Motor neuron (in vitro differentiated cells): Measurements from ENCODE around the gene PTGER4. TPM values are rescaled to one million over a fixed set of nuclear protein-coding genes. Genes with fewer than 3 reads are reported as not detected.
A peak's percentile ranks its signal among the peaks of the same experiment; 100 is the strongest.

Experiments
- ATAC-seq, 8 experiments: fragments of 200-7000 bp; cut with Tn5 transposase; replicated peaks in 6 of 8; 2 replicates each; pipeline ENCODE4 v1.8.0; 2021; ENCODE audit warnings: mild to moderate bottlenecking in 8 of 8, moderate library complexity in 8 of 8
- H3K27ac ChIP-seq, 2 donors: fragments of 250-450 bp; sonication (Bioruptor Pico); 2 replicates each; pipeline ENCODE4 v1.9.0; 2021; ENCODE audit warnings: antibody characterized with exemption in 2 of 2, mild to moderate bottlenecking in 2 of 2, moderate library complexity in 1 of 2
- H3K4me1 ChIP-seq, 2 donors: fragments of 250-450 bp; sonication (Bioruptor Pico); replicated peaks in 1 of 2; 2 replicates each; pipeline ENCODE4 v1.6.1; 2021; ENCODE audit warnings: antibody characterized with exemption in 2 of 2, mild to moderate bottlenecking in 2 of 2, moderate library complexity in 1 of 2
- H3K4me3 ChIP-seq, 5 donors: fragments of 250-450 bp; sonication (Bioruptor Pico); 2 replicates each; pipeline ENCODE4 v1.9.0; 2021; ENCODE audit warnings: antibody characterized with exemption in 5 of 5, mild to moderate bottlenecking in 5 of 5, moderate library complexity in 4 of 5
- WGBS, 10 experiments: fragments of 450-650 bp; shearing (Covaris generic); methylation state at CpG; one replicate each; pipeline ENCODE4 v1.0.0; 2022; 5-methylcytosine and 5-hydroxymethylcytosine counted together
- in situ Hi-C, 9 experiments: fragments of 400-800 bp; cut with MboI; loops; one replicate each; pipeline ENCODE4 v1.15.0; 2021; ENCODE audit warnings: low sequenced_read_pairs in 9 of 9, low pct_unique_long_range_greater_than_20kb in 2 of 9; ENCODE audit not compliant: unreplicated experiment in 9 of 9
- total RNA-seq, 8 experiments: library from RNA; unstranded; fragments of 300-600 nt; gene quantifications; 2 replicates each; pipeline versions ENCODE4 v1.2.3 to v1.2.4, GENCODE V29; 2022

The PTGER4 gene
- total RNA-seq, 8 experiments from 2014 or later, result 0.32 to 21.2 (median 3.6) TPM

DNA sequence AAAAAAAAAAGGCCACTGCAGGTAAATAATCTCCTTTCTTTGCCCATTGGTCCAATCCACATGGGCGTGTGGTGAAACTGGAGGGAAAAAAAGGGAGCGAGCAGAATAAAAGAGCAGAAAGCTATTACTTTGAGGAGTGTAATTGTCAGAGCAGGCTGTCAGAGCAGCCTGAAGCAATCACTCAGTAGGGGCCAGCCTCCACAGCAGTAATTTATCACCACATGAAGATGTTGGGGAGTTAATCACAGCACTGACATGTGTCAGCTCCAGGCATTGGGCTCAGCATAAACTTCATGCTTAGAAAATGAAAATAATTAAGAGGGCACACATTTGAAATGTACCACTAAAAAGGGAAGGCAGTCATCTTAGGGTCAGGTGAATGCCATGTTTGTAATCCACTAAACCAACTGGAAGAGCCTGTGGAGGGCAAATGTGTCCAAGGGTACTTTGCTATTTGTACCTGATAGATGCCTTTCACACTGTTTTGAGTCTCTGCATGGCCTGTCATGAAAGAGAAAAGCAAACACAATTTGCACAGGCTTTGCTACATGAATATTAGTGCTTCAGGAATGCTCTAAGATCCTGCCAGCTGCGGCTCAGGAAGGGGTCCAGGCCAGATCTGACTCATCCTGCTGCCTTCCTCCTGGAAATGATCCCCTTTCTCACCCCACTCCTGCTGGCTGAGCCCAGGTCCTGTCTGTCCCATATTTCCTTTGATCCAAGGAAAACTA, 2.9 kb upstream of the PTGER4 start:
- Histone ChIP-seq H3K27ac (no peak overlapping the region), H3K4me1 (peaks cover 5 to 7% of the 10 kb centered on the region in 2 donors), H3K4me3 (no peak overlapping the region)
- in situ Hi-C loops, result loop anchor here in 6 of 9 experiments (25.0 kb wide), 5 partner anchors 289 to 1089 kb away; no protein-coding TSS in a partner anchor
- 0 to 71% (median 40%) methylated on average over 1 to 3 of the region's 3 CpGs; no CpG with 5 or more reads in 3 of the 10 experiments for WGBS, 10 experiments
- ATAC-seq, result peak in 3 of 8 experiments; percentile 7 to 33 (median 10)

DNA sequence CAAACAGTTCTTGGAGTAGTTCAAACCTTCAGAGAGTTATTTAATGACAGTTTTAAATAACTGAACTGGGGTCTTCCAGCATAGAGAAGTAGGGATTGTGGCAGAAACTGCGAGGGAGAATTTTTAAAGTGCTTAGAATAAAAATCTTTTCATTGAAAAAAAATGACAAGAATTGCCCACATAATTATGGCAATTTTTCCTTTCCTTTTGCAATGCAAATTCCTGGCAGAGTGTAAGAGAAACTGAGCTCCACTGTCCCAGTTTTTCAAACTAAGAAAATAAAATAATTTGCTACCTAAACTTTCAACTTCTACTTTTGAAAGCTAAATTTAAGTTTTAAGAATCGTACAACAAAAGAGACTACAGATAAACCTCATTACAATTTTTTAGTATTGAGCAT, 2.3 kb upstream of the PTGER4 start:
- no peak overlapping the region for H3K27ac ChIP-seq
- WGBS, 10 experiments, result 4 to 82% (median 58%) methylated on average over 1 to 2 of the region's 2 CpGs
- in situ Hi-C loops, result loop anchor here in 6 of 9 experiments (25.0 kb wide), 5 partner anchors 290 to 1090 kb away; no protein-coding TSS in a partner anchor

DNA sequence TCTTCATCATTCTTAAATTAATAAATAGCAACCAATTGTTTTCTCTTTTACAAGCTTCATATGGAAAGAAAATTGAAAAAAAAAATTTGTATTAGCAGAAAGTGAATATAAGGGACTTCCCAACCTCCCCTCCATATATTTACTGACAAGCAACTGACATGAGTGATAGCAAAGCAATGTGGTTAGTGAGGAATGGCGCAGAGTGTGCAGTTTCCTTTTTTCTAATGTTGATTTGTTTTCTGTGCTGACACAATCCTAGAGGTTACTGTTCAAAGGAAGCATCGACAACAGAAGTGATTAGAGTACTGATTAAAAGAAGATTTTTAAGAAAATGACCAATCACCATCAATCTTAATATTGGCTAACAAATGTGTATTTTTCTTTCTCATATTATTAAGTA, 1.7 kb upstream of the PTGER4 start:
- H3K4me1 ChIP-seq, result peaks cover 5 to 7% of the 10 kb centered on the region in 2 donors
- H3K4me3 ChIP-seq, result no peak overlapping the region
- 30 to 75% (median 63%) methylated on average over 1 to 2 of the region's 2 CpGs; no CpG with 5 or more reads in 3 of the 10 experiments for WGBS, 10 experiments
- in situ Hi-C loops, result loop anchor here in 6 of 9 experiments (25.0 kb wide), 5 partner anchors 291 to 1091 kb away; no protein-coding TSS in a partner anchor
- no peak for ATAC-seq
- H3K27ac ChIP-seq, result no peak overlapping the region

More for the DNA sequence above, 2.3 kb upstream of the PTGER4 start:
- Histone ChIP-seq H3K4me3 (no peak overlapping the region), H3K4me1 (peaks cover 5 to 7% of the 10 kb centered on the region in 2 donors)
- no peak for ATAC-seq

DNA sequence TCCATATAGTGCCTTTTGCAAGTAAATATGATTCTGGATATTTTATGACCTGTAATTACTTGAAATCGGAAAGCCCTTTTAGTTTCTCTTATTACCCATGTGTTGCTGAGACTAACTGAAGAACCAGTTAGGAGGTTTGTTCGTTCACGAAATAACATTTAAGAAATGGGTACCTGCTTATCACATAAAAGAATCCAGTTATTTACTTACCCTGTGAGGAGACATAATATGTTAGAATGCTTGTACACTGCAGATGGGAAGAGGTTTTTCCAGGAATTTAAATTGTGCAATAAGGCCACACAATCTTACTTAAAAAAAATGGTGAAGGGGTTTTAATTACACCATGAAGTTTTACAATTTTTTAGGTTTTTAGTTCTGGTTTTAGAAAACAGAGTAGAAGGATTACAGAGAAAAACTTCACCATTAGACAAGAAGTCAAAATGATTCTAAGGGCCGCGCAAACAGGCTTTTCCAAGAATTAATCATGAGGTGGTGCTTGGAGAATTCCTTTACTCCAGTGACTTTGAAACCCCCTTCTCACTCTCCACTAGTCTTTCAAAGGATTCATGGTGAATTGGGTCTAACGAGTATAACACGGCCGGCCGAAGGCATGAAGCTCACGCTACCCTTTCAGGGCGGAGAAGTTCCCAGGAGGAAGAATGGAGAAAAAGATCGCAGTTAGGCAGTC, 1.1 kb upstream of the PTGER4 start:
- ATAC-seq, result no peak
- in situ Hi-C loops, result loop anchor here in 6 of 9 experiments (25.0 kb wide), 5 partner anchors 291 to 1091 kb away; no protein-coding TSS in a partner anchor
- no peak overlapping the region for H3K27ac ChIP-seq
- peak overlapping the region; percentile 40 to 57 (median 46) for H3K4me3 ChIP-seq
- H3K4me1 ChIP-seq, result peaks cover 5 to 7% of the 10 kb centered on the region in 2 donors
- WGBS, 10 experiments, result 3 to 87% (median 26%) methylated on average over 3 to 12 of the region's 12 CpGs

DNA sequence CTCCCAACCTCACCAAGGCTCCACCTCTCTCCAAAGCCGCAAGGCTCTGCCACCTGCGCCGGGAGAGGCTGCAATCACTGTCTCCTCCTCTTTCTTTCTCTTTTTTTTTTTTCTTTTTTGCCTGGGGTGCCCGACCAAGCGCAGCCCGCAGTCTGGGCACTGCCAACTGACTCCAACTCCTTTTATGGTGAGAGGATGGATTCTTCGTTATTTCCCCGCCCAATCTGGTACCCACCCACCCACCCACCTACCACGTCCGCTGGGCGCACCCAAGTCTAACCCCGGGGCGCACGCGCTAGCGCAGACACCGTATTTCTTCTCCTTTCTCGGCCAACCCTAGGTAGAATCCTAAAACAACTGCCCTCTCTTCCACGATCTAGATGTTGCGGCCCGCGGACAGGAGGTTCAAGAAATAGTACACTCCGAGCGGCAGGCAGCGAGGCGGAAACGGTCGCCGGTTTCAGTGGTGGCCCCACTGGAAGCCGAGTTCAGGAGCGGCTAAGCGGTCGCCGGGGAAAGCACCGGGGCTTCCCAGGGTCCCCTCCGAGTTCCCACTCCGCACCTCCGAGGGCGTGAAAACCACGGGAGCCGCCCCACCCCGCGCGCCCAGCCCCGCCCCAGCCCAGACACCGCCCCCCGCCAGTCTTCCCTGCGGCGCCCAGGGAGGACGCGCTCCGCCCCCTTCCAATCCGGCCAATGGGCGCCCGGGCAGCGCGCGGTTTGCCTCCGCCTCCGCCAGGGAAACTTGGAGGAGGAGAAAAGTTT, 385 bp upstream of the PTGER4 start:
- peak; percentile 76 to 94 (median 92) for ATAC-seq
- in situ Hi-C loops, result loop anchor here in 6 of 9 experiments (25.0 kb wide), 5 partner anchors 292 to 1092 kb away; no protein-coding TSS in a partner anchor
- 0 to 7% (median 0%) methylated on average over 1 to 10 of the region's 60 CpGs; no CpG with 5 or more reads in 5 of the 10 experiments for WGBS, 10 experiments

DNA sequence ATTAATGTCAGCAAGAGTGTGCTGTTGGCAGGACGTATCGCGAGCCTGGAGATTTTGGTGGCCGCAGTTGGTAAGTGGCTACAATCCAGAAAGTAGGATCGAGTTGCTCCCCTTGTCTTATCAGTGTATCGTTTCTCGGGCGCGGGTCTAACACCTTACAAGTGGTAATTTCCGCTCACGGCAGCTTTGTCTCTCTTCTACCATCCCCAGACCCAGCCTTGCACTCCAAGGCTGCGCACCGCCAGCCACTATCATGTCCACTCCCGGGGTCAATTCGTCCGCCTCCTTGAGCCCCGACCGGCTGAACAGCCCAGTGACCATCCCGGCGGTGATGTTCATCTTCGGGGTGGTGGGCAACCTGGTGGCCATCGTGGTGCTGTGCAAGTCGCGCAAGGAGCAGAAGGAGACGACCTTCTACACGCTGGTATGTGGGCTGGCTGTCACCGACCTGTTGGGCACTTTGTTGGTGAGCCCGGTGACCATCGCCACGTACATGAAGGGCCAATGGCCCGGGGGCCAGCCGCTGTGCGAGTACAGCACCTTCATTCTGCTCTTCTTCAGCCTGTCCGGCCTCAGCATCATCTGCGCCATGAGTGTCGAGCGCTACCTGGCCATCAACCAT, 1.1 kb downstream of the PTGER4 start:
- no peak for ATAC-seq
- H3K27ac ChIP-seq, result no peak overlapping the region
- H3K4me1 ChIP-seq, result peaks cover 5 to 7% of the 10 kb centered on the region in 2 donors
- WGBS, 10 experiments, result 0 to 27% (median 7%) methylated on average over 3 to 14 of the region's 37 CpGs; no CpG with 5 or more reads in 1 of the 10 experiments
- peak overlapping the region in 4 of 5 donors; percentile 14 to 57 (median 34) for H3K4me3 ChIP-seq
- in situ Hi-C loops, result loop anchor here in 6 of 9 experiments (25.0 kb wide), 5 partner anchors 294 to 1094 kb away; no protein-coding TSS in a partner anchor

More for the DNA sequence above, 385 bp upstream of the PTGER4 start:
- Histone ChIP-seq H3K27ac (no peak overlapping the region), H3K4me1 (peaks cover 5 to 7% of the 10 kb centered on the region in 2 donors), H3K4me3 (peak overlapping the region; percentile 40 to 57 (median 46))

DNA sequence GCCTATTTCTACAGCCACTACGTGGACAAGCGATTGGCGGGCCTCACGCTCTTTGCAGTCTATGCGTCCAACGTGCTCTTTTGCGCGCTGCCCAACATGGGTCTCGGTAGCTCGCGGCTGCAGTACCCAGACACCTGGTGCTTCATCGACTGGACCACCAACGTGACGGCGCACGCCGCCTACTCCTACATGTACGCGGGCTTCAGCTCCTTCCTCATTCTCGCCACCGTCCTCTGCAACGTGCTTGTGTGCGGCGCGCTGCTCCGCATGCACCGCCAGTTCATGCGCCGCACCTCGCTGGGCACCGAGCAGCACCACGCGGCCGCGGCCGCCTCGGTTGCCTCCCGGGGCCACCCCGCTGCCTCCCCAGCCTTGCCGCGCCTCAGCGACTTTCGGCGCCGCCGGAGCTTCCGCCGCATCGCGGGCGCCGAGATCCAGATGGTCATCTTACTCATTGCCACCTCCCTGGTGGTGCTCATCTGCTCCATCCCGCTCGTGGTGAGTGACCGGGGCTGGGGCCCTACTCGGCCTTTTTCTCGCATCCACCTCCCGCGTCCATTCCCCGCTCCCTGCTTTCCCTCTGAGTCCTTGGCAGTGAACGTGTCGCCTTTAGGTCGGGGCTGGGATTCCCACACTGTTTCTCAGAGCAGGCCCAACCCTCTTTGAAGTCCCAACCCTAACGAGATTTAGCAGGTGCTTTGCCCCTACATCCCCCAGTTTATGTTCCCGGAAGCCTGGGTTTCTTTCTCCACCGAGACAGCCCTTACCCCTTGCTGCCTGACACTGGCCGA, 1.8 kb downstream of the PTGER4 start:
- peak in 1 of 8 experiments; percentile 5 for ATAC-seq
- Histone ChIP-seq H3K4me3 (peak overlapping the region; percentile 14 to 57 (median 18)), H3K27ac (no peak overlapping the region), H3K4me1 (peaks cover 5 to 7% of the 10 kb centered on the region in 2 donors)
- 3 to 64% (median 22%) methylated on average over 2 to 26 of the region's 67 CpGs; no CpG with 5 or more reads in 3 of the 10 experiments for WGBS, 10 experiments
- in situ Hi-C loops, result loop anchor here in 6 of 9 experiments (25.0 kb wide), 5 partner anchors 294 to 1094 kb away; no protein-coding TSS in a partner anchor

DNA sequence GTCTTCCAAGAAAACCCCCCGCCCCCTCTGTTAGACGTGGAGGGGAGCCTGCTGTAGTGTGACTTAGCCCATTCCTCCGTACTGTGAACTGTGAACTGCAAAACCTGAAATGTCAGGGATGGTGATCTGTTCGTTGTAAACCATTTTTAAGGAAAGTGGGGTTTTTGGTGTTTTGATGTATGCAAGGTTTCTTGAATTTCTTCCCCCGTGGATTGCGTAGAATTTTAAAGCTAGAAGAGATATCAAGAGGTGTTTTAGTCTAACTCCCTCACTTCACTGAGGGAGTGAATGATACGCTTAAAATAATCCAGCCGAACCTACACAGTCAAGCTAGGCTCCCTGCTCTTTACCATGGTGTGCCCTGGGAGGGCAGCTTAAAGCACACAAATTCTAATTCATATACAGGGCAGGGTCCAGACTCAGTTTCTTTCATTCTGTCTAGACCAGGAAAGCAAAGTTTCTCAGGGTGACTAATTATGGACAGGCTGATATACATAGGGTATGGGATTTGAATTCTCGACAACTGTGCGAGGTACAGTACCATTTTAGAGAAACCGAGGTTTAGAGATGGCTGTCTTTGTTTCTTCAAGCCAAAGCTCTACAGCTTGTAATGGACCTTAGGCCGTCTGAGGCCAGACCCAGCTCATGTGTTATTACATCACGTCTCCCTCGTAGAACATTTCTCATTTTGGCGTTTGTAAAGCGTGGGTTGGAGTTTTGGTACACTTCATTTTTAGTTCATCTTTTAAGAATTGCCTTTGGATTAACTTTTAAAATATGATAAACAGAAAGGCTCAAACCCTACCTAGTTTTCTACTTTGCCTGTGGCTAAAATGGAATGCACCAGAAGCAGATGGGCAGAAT, 2.7 kb downstream of the PTGER4 start:
- WGBS, 10 experiments, result 32 to 97% (median 81%) methylated on average over 5 to 13 of the region's 16 CpGs; no CpG with 5 or more reads in 1 of the 10 experiments
- no peak overlapping the region for H3K4me3 ChIP-seq
- H3K27ac ChIP-seq, result no peak overlapping the region
- in situ Hi-C loops, result loop anchor here in 6 of 9 experiments (25.0 kb wide), 5 partner anchors 295 to 1095 kb away; no protein-coding TSS in a partner anchor
- no peak for ATAC-seq
- H3K4me1 ChIP-seq, result peaks cover 5 to 7% of the 10 kb centered on the region in 2 donors

DNA sequence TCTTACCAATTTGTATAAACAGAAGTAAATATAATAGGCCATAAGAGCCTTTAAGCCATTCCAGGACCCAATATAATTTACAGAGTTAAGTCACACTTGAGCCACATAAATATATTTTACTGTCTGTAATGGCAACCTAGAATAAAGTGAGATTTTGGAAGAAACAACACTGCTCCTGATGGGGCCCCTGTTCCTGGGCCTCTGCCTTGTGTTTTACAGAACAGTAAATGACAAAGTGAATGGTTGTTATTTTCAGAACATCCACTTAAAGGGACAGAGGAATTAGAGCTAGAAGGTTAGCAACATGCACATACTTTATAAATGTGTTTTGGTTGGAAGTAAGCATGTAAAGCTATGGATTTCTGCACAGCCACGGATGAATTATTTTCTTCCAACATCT, 3.6 kb downstream of the PTGER4 start:
- WGBS, 10 experiments, result 0 to 88% (median 68%) methylated on average over 1 of the region's 1 CpG; no CpG with 5 or more reads in 2 of the 10 experiments
- Histone ChIP-seq H3K4me3 (no peak overlapping the region), H3K4me1 (peaks cover 5 to 7% of the 10 kb centered on the region in 2 donors), H3K27ac (no peak overlapping the region)
- in situ Hi-C loops, result loop anchor here in 6 of 9 experiments (25.0 kb wide), 5 partner anchors 296 to 1096 kb away; no protein-coding TSS in a partner anchor
- no peak for ATAC-seq

DNA sequence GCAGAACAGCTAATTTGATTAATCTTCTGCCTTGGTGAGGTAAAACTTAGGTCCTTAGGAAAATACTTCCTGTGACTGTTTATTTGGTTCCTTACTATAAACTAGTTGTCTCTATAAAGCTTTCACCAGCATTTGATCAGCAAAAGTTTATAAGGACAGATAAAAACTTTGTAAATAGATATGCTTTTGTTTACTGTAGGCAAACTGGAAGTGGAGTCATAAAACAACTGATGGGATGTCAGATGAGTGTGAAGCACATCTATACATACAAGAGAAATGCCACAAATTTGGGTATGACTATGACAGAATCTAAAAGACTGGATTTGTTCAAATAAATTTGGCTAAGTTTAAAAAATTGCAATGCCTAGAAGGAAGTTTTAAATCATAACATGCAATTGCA, 5.5 kb downstream of the PTGER4 start:
- no peak for ATAC-seq

More for the DNA sequence above, 5.5 kb downstream of the PTGER4 start:
- Histone ChIP-seq H3K4me1 (peaks cover 5 to 7% of the 10 kb centered on the region in 2 donors), H3K27ac (no peak overlapping the region), H3K4me3 (no peak overlapping the region)
- in situ Hi-C loops, result loop anchor here in 6 of 9 experiments (25.0 kb wide), 5 partner anchors 298 to 1098 kb away; no protein-coding TSS in a partner anchor
